Endothelial cell (in vitro differentiated cells): Measurements from ENCODE around the gene CNOT1. TPM values are rescaled to one million over a fixed set of nuclear protein-coding genes. Genes with fewer than 3 reads are reported as not detected.

Source experiments
- DNase-seq: peaks from one replicate; pipeline ENCODE4 v3.0.0; 2021; ENCODE audit warnings: low spot score
- H3K27ac Mint-ChIP-seq: one replicate; pipeline ENCODE4 v1.8.0; 2021; ENCODE audit warnings: mixed read lengths, inconsistent platforms; ENCODE audit not compliant: unreplicated experiment
- H3K27me3 Mint-ChIP-seq: one replicate; pipeline ENCODE4 v1.8.0; 2021; ENCODE audit warnings: mild to moderate bottlenecking, moderate library complexity, mixed read lengths, inconsistent platforms; ENCODE audit not compliant: unreplicated experiment
- H3K36me3 Mint-ChIP-seq: one replicate; pipeline ENCODE4 v1.8.0; 2021; ENCODE audit warnings: mild to moderate bottlenecking, low read depth, mixed read lengths, inconsistent platforms; ENCODE audit not compliant: unreplicated experiment
- H3K4me1 Mint-ChIP-seq: one replicate; pipeline ENCODE4 v1.8.0; 2021; ENCODE audit warnings: mild to moderate bottlenecking, mixed read lengths, inconsistent platforms; ENCODE audit not compliant: unreplicated experiment
- H3K4me3 Mint-ChIP-seq: one replicate; pipeline ENCODE4 v1.8.0; 2021; ENCODE audit warnings: mild to moderate bottlenecking, mixed read lengths, inconsistent platforms; ENCODE audit not compliant: unreplicated experiment
- H3K9me3 Mint-ChIP-seq: one replicate; pipeline ENCODE4 v1.8.0; 2021; ENCODE audit warnings: mixed read lengths, inconsistent platforms; ENCODE audit not compliant: unreplicated experiment
- CTCF ChIP-seq: fragments of 200-600 bp; sonication (generic); IDR thresholded peaks from one replicate; pipeline ENCODE4 v1.5.0; 2021; ENCODE audit warnings: antibody characterized with exemption; ENCODE audit not compliant: unreplicated experiment
- total RNA-seq: library from RNA; stranded (reverse); fragmentation: NEBNext Ultra II Directional; extraction: Animal tissue kit (Norgen Biotek cat#: 25700); gene quantifications from one replicate; pipeline ENCODE4 v1.2.1, GENCODE V29; 2021; ENCODE audit not compliant: unreplicated experiment

The CNOT1 gene
- total RNA-seq, 1 donor from 2014 or later = 152 TPM

DNA sequence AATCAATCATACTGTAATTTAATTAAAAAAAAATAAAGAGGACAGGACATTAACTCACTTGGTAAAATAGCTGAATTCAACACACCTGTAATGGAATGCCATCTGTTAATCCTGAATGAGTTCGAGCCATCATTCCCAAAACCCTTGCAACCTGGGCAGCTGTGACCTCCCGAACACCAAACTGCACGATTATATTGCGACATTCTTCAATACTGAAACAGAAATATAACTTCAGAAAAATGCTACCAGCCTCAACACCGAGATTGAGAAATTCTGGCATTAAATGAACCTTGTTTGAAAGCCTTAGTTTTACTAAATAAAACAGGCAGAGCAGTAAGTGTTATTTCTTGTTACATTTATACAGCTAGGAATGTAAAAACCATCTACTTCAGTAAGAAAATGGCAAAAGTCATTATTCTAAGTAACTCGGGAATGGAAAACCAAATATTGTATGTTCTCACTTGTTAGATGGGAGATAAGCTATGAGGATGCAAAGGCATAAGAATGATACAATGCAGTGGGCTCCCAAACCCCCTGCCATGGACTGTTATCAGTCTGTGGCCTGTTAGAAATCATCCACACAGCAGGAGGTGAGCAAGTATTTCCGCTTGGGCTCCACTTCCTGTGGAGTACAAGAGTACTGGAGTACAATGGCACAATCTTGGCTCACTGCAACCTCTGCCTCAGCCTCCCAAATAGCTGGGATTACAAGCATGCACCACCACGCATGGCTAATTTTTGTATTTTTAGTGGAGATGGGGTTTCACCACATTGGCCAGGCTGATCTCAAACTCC lies 46.5 kb downstream of the CNOT1 start:
- no peaks in the 10 kb centered on the region for H3K9me3 Mint-ChIP-seq
- no peaks in the 10 kb centered on the region for H3K4me1 Mint-ChIP-seq
- peaks cover 40% of the 10 kb centered on the region for H3K36me3 Mint-ChIP-seq
- DNase-seq = peak; percentile 8
- H3K4me3 Mint-ChIP-seq = no peak overlapping the region
- TF ChIP-seq CTCF = no peak
- H3K27ac Mint-ChIP-seq = no peak overlapping the region
- no peaks in the 10 kb centered on the region for H3K27me3 Mint-ChIP-seq

- Mint-ChIP-seq H3K27me3 (no peaks in the 10 kb centered on the region), H3K4me3 (no peak overlapping the region), H3K9me3 (no peaks in the 10 kb centered on the region), H3K4me1 (no peaks in the 10 kb centered on the region), H3K27ac (no peak overlapping the region), H3K36me3 (peaks cover 47% of the 10 kb centered on the region)
- no peak for DNase-seq
- TF ChIP-seq CTCF = no peak
Measured at GRCh38 chr16:58582133-58582532, 47.5 kb downstream of the CNOT1 start.

DNA sequence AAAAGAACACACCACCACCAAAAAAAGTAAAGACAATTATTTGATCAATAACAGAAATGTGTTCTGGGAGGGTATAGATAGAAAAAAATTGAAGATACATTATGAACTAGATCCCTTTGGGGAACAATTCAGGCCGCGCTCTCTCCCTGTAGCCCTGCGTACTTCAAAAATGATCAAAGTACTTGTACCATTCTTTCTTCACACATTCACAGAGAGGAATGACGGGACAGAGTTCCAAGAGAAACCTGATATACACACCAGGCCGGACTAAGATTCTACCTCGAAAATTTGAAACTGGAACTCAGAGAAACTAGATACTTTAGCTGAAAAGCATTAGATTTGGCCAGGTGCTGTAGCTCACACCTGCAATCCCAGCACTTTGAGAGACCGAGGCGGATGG lies 50.0 kb downstream of the CNOT1 start:
- Mint-ChIP-seq H3K27ac (no peak overlapping the region), H3K4me1 (no peaks in the 10 kb centered on the region), H3K4me3 (no peak overlapping the region), H3K36me3 (peaks cover 41% of the 10 kb centered on the region), H3K27me3 (no peaks in the 10 kb centered on the region), H3K9me3 (no peaks in the 10 kb centered on the region)
- no peak for TF ChIP-seq CTCF
- DNase-seq = no peak

DNA sequence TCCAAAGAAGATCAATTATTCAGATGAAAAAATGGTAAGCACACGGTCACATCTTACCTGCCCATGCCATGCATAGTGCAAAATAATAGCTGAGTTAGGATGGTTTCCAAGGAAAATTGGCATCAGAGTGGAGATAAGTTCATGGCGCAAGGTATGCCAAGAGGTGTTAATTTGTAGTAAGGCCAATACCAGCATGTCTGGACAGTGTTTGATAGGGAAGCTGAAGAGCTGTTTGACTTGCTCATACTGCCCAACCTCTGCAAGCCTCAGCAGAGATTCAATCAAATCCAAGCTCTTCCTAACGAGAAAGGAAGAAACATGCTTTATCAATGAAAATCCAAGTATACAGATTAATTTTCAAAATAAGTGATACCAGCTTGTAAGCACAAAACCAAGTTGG lies 51.0 kb downstream of the CNOT1 start:
- no peak for DNase-seq
- Mint-ChIP-seq H3K9me3 (no peaks in the 10 kb centered on the region), H3K27me3 (no peaks in the 10 kb centered on the region), H3K4me3 (no peak overlapping the region), H3K4me1 (no peaks in the 10 kb centered on the region), H3K36me3 (peaks cover 49% of the 10 kb centered on the region), H3K27ac (no peak overlapping the region)
- TF ChIP-seq CTCF = no peak

DNA sequence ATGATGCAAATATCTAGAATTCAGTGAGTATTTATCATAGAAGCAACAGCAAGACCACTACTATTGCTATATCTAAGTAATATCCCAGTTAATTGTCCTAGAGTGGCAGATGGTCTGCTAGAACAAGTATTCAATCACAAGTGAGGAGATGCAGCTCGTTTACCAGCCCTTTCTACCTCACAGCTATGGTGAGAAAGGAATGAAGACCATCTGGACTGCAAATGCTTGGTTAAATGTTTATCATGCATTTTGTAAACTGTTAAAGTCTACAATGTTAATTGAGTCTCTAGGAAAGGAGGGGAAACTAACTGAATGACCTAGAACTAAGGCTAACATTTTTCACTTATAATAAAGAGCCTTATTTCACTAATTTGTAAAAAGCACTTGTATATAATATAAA lies 52.5 kb downstream of the CNOT1 start:
- Mint-ChIP-seq H3K36me3 (peaks cover 46% of the 10 kb centered on the region), H3K4me1 (no peaks in the 10 kb centered on the region), H3K27me3 (no peaks in the 10 kb centered on the region), H3K4me3 (no peak overlapping the region), H3K27ac (no peak overlapping the region), H3K9me3 (no peaks in the 10 kb centered on the region)
- DNase-seq = no peak
- TF ChIP-seq CTCF = no peak
